Muscle of arm (tissue), 12 donors: ENCODE measurements around the gene KCTD15. TPM values are rescaled to one million over a fixed set of nuclear protein-coding genes. Genes with fewer than 3 reads are reported as not detected.

Experiments
- DNase-seq: peaks from one replicate; pipeline ENCODE4 v3.0.0-alpha.2; 2013
- polyA plus RNA-seq, 12 donors: library from polyadenylated mRNA; unstranded; fragments of 120-200 nt; gene quantifications; one replicate each; pipeline ENCODE4 v1.2.1, GENCODE V29; 2013; ENCODE audit not compliant: insufficient read length in 12 of 12

KCTD15 gene
- polyA plus RNA-seq, 12 donors, result 19.8 to 52.2 (median 28.7) TPM; not detected in 1

DNA sequence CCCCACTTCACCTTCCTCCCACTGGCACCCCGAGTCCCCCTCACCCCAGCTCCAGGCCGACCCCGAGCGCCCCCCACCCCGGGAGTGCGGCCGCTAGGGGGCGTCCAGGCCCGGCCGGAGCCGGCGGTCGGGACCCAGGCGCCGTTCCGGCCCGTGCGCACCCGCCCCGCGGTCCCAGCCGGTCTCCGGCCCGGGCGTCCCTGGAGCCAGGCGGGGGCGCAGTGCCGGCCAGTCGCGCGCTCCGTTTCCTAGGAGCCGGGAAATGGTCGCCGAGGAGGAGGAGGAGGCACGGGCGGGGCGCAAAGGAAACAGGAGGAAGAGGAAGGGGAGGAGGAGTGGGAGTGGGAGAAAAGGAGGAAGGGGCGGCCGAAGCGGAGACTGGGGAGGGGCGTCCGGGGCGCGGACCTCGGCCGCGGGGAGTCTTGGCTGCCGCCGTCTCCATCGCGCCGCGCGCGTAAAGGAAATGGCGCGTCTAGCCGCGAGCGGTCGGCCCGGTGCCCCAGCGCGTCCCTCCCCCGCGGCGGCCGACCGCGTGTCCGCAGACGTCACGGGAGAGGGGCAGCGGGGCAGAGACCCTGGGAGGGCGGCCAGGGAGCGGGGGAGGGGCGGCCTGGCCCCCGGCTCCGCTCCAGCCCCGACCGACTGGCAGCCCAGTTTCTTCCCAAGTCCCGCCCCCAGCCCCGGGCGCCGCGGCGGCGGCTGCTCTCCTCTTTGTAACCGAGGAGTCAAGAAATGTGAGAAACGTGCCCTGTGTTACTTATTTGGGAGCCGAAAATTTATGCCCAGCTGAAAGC is 1.1 kb upstream of the KCTD15 start:
- DNase-seq, result peak; percentile 86

DNA sequence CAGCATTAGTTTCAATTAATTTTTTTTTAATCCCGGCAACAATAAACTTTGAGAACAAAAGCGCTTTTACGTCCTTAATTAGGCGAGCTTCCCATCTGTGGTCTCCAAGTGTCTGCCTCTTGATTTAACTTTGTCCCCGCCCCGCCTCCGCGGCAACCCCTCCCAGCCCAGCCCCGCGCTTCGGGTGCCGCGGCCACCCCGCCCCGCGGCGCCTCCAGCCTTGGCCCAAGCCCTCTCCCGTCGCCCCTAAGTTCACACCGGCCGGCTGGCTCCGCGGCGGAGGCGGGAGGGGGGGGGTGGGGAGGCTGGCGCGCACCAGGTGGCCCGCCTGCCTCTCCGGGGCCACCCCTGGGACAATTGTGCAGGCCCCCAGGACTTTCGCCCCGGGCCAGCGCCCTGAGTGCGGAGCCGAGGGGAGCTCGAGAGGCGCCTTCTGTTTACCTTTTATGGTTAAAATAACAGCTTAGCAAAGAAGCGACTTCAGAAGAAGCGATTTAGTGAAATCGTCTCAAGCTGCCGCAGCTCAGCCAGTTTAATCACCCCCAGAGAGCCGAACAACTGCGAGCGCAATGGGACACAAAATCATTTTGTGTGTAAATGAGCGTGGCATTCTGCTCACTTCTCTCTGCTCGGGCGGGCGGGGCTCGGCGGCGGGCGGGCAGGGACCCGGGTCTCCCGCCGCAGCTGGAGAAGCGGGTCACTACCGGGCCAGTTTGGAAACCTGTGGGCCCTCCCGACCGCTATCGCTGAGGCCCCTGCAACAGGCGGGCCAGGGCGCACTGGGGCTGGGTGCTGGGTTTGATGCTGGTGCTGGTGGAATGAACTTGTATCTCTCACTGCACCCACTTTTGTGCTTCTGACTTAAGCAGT is 1.4 kb downstream of the KCTD15 start:
- DNase-seq, result no peak

DNA sequence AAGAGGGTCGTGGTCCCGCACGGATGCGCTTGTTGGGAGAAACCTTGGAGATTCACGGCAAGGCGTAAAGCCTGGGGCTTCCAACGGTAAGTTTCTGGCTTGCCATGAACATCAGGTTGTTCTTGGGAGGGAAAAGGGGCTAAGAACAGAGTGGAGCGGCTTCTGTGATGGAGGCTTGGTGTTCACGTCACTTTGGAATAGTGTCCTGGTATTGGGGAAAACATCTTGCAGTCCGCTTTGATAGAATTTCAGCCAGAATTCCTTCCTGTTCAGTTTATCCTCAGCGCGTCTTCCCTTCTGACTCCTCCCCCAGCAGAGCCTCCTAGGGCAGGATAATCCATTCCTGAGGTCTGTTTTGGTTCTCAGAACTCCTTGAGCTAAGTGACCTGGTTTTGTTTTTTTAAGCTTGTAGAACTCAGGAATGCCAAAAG is 2.0 kb downstream of the KCTD15 start:
- DNase-seq, result no peak

DNA sequence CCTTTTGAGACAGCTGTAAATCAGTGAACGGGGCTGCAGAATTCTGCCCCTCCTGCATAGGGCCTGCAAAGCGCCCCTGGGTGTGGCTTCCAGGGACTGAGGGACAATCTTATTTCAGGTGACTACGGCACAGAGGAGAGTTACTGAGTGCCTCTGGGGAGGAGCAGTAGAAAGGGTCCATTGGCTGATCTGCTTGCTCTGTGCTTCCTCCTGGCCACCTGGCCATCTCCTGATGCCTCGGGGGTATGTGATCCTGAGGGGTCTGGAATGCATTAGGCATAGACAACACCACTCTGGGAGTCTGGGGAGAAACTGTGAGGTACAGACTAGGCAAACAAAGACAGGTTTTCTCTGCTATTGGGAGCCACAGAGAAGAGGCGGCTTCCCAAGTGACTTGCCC is 2.8 kb downstream of the KCTD15 start:
- DNase-seq, result no peak

DNA sequence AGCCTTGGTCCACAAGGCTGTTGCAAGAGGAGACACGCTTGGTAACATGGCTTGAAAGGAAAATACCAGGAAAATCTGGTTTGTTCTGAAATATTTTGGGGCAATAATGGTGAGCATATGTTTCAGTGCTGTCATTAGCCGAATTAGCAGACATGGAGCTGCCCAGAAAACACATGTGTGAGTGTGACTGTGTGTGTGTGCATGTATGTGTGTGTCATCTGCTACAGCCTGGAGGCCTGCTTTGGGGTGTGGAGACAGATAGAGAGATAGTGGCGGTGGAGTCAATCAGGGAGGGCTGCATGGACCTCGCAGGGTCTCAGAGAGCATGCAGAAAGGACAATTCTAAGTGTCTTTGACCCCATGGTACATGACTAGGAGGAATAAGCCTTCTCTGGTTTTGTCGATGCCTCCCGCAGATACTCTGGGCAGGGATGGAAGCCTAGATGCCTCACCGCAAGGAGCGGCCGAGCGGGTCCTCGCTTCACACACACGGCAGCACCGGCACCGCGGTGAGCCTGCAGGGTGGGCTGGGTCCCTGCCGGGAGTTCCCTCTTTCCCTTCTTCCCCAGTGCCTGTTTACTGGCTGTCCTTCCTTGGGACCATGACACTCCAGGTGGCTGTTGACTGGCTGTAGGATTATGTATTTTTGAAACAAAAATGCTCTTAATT is 3.5 kb downstream of the KCTD15 start:
- no peak for DNase-seq

DNA sequence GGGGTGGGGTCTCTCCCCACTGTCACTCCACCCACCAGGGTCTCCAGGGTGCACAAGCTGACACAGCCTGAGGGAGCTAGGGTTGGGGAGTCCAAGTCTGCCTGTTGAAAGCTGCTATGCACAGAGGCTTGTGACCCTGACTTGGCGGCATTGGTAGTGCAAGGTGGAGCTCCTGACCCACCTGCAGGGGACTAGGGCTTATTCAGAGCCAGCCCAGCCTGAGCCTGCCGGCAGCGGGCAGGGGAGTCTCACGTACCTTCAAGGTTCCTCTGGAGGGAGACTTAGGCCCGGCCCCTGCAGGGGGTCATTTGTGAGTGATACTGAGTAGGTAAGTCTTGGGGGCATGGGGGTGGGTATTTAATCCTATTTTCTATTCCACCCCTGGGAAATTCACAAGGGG is 4.7 kb downstream of the KCTD15 start:
- no peak for DNase-seq

DNA sequence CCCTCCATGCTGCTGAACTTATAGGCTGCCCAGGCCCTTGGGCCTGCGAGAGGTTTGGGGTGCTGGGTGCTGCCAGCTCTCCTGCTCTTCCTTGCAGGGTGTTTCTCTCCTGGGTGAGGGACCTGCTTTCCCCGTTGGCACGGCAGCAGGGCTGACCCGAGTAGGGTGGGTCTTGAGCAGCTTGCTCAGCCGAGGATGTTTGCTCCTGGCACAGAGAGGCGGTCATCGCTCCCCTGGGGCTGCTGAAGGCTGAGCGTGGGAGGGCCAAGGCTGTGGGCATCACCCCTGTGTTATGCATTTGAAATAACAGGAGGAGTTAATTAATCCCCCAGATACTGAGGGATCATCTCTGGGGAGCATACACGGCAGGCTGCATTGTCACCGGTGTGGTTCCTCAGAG is 5.3 kb downstream of the KCTD15 start:
- DNase-seq, result no peak

DNA sequence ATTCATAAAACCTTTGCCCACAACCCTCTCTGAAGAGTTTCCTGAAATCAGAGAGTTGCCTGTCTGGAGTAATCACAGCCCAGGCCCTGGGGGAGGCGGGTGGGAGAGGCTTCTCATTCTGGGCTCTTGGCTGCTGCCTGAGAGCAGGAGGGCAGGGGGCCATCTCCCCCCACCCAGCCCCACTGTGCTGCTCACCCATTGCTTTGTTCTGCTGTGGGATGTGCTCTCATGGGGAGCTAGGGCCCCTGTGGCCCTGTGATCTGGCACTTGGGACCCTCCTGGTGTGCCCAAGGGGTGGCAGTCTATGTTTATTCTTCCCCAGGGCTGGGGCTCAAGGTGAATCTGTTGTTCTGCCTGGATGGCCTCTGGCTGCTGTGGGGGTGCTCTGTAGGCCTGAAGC is 6.1 kb downstream of the KCTD15 start:
- DNase-seq, result no peak

DNA sequence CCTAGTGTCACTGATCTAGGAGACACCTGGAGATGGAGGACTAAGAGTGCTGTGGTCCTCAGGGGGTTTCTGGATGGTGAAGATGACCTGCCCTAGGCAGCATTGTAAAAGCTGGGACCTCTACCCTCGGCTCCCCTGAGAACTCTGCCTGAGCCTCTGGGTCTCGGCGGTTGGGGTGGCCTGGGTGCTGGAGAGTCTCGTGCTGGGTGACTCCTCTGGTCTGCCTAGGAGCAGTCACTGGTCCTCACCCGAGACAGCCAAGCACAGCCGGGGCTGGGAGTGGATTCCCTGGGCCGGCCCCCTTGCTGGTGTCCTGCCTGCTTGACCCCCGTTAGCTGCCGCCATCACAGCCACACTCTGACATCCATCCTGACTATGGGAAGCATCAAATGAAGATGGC is 6.7 kb downstream of the KCTD15 start:
- no peak for DNase-seq

DNA sequence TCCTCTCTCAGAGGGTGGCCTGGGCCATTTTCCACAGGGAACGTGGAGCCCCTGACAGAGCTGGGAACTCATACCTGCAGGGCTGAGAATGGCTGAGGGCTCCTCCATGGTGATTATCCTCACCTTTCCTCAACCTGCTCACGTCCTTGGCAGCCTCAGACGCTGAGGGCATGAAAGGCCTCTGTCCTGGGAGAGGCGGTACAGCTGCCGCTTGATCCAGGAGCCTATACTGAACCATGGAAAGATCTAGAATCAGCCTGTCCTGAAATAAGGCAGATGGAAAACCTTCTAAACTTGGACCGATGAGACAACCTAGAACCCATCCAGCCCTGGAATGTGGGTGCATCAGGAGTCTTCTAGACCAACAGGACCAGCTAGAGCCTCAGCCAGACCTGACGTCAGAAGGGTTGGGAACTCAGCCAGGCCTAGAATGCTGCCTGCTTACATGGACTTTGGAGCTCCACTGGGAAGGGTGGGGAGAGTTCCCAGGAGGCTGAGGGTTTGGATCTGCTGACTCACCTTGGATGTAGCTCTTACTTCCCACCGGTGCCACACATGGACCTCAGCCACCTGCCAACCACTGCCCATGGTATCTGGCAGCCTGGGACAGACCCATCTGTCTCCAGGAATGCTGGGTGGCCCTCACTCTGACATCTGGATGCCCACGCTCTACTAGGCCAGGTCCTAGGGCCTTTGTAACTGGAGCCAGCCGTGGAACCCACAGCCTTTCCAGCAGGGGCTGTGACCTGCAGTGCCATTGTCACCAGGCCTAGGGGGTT is 7.5 kb downstream of the KCTD15 start:
- no peak for DNase-seq

DNA sequence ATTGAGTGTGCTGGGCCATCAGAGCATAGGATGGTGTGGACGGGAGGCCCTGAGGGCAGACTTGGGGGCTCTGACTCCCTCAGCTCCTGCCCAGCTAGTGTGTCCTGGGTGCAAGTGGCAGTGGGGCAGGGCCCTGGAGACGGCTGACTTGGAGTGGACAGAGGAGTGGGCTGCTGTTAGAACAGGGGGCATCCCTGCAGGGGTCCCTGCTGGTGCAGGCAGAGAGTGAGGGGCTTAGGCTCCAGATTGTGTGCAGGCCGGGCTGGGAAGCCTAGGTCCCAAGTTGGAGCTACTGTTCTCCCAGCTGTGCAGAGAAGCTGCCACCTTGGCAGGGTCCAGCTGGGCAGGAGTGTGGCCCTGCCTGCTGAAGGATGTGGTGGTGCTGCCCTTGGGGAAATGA is 8.6 kb downstream of the KCTD15 start:
- no peak for DNase-seq

DNA sequence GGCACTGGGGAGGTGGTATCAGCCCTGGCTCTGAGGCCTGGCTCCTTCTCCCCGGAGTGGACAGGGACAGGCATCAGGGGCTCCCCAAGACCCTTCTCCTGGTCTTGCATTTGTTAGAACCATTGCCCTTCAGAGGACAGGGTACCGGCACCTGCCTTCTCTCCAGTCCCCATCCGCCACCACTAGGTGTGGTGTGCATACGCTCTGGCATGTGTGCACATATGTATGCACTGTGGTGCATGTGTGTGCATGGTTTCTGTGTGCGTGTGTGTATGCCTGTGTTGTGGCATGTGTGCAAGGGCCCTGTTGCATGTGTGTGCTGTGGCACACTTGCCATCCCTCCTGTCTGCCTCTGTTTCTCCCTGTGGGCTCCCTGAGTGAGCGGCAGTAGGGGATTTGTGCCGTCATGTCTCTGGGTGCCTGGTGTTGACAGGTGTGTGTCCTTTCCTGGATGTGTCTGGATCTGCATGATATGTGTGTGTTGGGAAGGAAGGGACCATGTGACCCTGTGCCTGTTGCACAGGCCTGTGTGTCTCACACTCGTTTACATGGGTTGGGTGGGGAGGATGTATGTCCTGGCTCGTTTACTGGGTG is 9.3 kb downstream of the KCTD15 start:
- no peak for DNase-seq

DNA sequence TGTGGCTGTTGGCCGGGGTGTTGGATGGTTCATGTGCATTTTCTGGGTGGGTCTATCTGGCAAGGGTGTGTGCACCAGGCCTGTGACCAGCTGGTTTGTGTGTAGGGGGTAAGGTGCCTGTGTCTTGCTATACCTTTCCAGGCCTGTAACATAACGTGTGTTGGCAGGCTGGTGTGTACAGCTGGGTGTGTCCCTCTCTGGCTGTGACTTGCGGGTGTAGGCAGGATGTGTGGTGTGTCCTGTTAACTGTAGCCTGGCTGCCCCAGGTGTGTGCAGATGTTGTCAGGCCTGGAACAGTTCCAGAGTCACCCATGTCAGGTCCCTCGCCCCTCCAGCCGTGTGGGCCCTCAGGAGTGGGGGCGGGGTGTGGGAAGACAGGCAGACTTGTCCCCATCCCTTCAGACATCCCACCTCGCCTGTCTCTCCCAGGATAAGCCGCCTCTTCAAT is 9.8 kb downstream of the KCTD15 start:
- DNase-seq, result no peak

DNA sequence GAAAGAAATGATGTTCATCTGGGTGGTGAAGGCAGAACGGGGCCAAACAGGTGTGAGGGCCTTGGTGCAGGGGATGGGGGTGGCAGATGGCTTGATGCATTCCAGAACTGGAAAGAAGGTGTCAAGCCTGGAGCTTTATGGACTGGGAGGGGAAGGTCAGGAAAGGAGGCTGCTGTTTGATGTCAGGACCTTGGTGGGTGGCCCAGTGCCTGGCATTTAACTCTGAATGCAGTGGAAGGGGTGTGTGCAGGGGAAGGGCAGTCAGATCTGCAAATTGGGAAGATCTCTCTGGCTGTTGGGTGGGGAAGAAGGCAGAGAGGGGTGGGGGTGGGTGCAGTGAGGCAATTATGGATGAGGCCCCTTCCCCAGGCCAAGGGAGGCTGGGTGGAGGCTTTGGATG is 11.7 kb downstream of the KCTD15 start:
- no peak for DNase-seq

DNA sequence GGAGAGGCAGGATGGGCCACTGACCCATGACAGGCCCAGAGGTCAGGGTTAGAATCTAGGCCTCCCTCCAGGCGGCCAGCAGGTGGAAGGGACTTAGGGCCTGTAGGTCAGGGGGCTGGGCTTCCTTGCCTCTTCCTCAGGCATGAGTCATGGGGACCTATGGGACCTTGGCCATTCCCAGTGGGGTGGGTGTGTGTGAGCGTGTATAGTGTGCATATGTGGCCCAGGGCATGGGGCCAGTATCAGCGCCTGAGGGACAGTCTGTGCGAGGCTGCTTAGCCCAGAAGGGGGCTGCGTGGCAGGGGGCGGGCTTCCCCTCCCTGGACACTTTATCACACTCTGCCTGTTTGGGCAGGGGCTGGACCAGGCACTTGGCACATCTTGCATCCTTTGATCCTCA is 13.3 kb downstream of the KCTD15 start:
- DNase-seq, result no peak

DNA sequence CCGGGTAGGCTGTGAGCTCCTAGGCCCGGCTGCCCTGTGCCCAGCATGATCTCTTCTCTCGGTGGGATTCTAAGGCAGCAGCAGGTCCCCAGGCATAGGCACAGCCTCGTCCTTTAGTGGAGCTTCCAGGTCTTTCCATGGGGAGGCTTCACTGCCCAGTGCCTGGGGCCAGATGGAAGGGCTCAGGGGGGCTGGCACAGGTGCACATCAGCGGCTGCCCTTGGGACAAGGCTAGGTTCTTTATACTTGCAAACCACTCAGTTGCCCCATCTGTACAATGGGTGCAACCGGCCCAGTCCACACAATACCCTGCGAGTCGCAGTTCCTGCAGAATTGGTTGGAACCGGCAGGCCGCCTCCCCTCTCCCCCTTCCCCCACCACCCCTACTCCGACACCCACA is 14.2 kb downstream of the KCTD15 start:
- DNase-seq, result no peak

DNA sequence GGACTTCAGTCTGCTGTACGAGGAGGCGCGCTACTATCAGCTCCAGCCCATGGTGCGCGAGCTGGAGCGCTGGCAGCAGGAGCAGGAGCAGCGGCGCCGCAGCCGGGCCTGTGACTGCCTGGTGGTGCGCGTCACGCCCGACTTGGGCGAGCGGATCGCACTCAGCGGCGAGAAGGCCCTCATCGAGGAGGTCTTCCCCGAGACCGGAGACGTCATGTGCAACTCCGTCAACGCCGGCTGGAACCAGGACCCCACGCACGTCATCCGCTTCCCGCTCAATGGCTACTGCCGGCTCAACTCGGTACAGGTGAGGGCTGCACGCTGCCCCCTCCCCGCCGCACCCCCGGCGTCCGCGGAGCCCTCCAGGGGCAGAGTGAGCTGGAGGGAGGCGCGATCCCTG is 14.6 kb downstream of the KCTD15 start:
- DNase-seq, result no peak

DNA sequence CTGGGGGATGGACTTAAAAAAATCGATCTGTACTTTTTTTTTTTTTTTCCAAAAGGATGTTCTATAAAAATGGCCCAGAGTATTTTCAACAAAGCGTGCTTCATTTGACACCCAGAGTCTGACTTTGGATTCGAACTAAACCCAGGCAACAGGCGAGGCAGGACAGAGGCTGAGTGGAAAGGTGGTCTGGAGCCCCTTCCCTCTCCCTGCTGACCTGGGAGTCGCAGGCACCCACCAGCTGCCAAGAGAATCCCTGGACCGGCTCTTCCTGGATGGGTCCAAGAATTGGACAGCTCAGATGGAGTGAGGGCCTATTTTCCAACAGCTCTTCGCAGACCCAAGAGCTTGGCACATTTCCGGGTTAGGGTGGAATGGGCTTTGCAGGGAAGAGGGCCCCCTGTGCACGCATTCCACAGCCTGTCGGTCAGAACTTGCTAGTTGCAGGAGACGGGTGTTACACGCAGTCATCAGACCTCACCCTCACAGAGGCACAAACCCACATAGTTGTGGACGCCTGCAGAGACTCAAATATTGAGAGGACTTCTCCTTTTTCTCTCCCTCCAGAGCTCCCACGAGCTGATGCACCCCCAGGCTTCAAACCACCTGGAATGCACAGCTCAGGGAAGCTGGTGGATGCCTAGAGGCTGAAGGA is 15.2 kb downstream of the KCTD15 start:
- no peak for DNase-seq

DNA sequence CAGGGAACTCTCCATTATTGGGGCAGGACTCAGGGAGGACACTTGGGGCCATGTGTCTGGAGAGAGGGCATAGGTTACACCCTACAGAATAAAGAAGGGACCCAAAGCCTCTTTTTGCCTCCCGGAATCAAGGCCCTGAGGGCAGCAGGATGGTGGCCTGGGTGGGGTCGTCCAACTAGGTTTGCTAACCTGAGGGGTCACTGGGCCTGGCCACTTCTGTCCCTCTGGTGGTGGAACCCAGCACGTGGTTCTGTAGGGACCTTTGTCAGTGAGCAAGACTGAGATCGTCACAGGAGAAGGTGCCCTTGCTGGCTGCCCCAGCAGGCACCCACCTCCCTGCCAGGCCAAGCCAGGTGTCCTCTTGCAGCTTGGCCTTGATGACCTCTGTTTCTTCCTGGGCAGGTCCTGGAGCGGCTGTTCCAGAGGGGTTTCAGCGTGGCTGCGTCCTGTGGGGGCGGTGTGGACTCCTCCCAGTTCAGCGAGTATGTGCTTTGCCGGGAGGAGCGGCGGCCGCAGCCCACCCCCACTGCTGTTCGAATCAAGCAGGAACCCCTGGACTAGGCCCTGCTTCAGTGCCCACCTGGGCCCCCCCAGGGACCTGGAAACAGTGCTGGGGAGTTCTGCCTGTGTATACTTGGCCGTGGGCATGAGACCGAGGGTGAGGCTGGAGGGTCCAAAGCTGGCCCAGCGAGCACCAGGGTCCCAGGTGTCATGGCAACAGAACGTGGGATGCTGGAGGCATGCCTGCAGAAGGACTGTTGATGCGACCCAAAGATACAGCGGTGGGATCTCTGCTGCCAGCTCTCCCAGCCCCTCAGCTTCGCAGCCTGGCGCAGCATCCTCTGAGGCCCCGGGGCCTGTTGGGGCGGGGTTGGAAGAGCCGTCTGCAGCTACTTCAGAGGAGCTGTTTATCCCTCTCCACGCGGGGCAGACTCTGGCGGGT is 16.0 kb downstream of the KCTD15 start:
- DNase-seq, result no peak
